HG02763 (cell line): ENCODE measurements around the gene NRXN2.

ENCODE experiments used
- ATAC-seq: cut with Tn5 transposase; IDR thresholded peaks from one replicate; pipeline ENCODE4 v1.9.1; 2021; ENCODE audit warnings: mild to moderate bottlenecking, moderate library complexity; ENCODE audit not compliant: unreplicated experiment

NRXN2 gene

GRCh38 chr11:64654439-64654838, 68.6 kb downstream of the NRXN2 start:
- ATAC-seq, result no peak

GRCh38 chr11:64653388-64653973, 69.5 kb downstream of the NRXN2 start:
- ATAC-seq, result no peak

- no peak for ATAC-seq
Observed at GRCh38 chr11:64652586-64653387, 70.2 kb downstream of the NRXN2 start.

GRCh38 chr11:64650923-64651523, 72.0 kb downstream of the NRXN2 start:
- no peak for ATAC-seq

- no peak for ATAC-seq
Observed at GRCh38 chr11:64649291-64649697, 73.7 kb downstream of the NRXN2 start.

GRCh38 chr11:64648551-64648950, 74.4 kb downstream of the NRXN2 start:
- ATAC-seq, result no peak

- ATAC-seq, result no peak
Observed at GRCh38 chr11:64647019-64647779, 75.8 kb downstream of the NRXN2 start.

- no peak for ATAC-seq
Observed at GRCh38 chr11:64644647-64645275, 78.2 kb downstream of the NRXN2 start.

- ATAC-seq, result no peak
Observed at GRCh38 chr11:64643920-64644646, 78.9 kb downstream of the NRXN2 start.

- ATAC-seq, result no peak
Observed at GRCh38 chr11:64643256-64643881, 79.6 kb downstream of the NRXN2 start.

GRCh38 chr11:64642871-64643255, 80.1 kb downstream of the NRXN2 start:
- ATAC-seq, result no peak

GRCh38 chr11:64642418-64642735, 80.6 kb downstream of the NRXN2 start:
- ATAC-seq, result no peak

- ATAC-seq, result no peak
Observed at GRCh38 chr11:64641596-64642417, 81.2 kb downstream of the NRXN2 start.

GRCh38 chr11:64639885-64640284, 83.1 kb downstream of the NRXN2 start:
- no peak for ATAC-seq

GRCh38 chr11:64638829-64639228, 84.2 kb downstream of the NRXN2 start:
- no peak for ATAC-seq

- ATAC-seq, result no peak
Observed at GRCh38 chr11:64638018-64638665, 84.9 kb downstream of the NRXN2 start.

- no peak for ATAC-seq
Observed at GRCh38 chr11:64637334-64638017, 85.5 kb downstream of the NRXN2 start.

GRCh38 chr11:64633555-64634159, 89.3 kb downstream of the NRXN2 start:
- ATAC-seq, result no peak
